Measurements from ENCODE around the gene MED14. TPM values are rescaled to one million over a fixed set of nuclear protein-coding genes. Genes with fewer than 3 reads are reported as not detected.

The MED14 gene
- total and polyA plus RNA-seq, 2 experiments from 2014 or later = 16.0 to 31.9 TPM

GRCh38 chrX:40705658-40706312 lies 29.6 kb downstream of the MED14 start:
- Histone ChIP-seq H3K9me2 (replicated peaks; ENCODE audit: insufficient read depth) (no peaks in the 10 kb centered on the region), H3K36me3 (replicated peaks; ENCODE audit: insufficient read depth, low read depth) (no peaks in the 10 kb centered on the region), H3K9me3 (ENCODE audit: low read depth) (no peaks in the 10 kb centered on the region), H4K20me1 (ENCODE audit: insufficient read depth, poor library complexity, severe bottlenecking) (no peaks in the 10 kb centered on the region), H3K4me2 (no peak overlapping the region), H3K4me3 (no peak overlapping the region), H3K79me2 (no peaks in the 10 kb centered on the region), H3K27me3 (no peaks in the 10 kb centered on the region), H3K4me1 (ENCODE audit: insufficient read depth) (peaks cover 3% of the 10 kb centered on the region), H3K27ac (no peak overlapping the region), H2AFZ (no peak overlapping the region)
- DNase-seq (ENCODE audit: low spot score) = no peak
- TF ChIP-seq EZH2 (IDR thresholded peaks at IDR 0.05; ENCODE audit: borderline replicate concordance) (no peak), EZH2phosphoT487 (IDR thresholded peaks at IDR 0.05; ENCODE audit: low read depth, severe bottlenecking, unreplicated experiment) (no peak), CTCF (IDR thresholded peaks at IDR 0.05; ENCODE audit: poor library complexity) (no peak)
- WGBS (ENCODE audit: low lambda C conversion rate, missing lambda C conversion rate) = 75% methylated on average over 5 of the region's 5 CpGs

GRCh38 chrX:40700640-40701342 lies 34.6 kb downstream of the MED14 start:
- no peak for DNase-seq (ENCODE audit: low spot score)
- H3K36me3 ChIP-seq (replicated peaks; ENCODE audit: insufficient read depth, low read depth) = peaks cover 5% of the 10 kb centered on the region
- H3K4me1 ChIP-seq (ENCODE audit: insufficient read depth) = no peaks in the 10 kb centered on the region
- no peak for TF ChIP-seq EZH2phosphoT487 (IDR thresholded peaks at IDR 0.05; ENCODE audit: low read depth, severe bottlenecking, unreplicated experiment)
- no peak for TF ChIP-seq EZH2 (IDR thresholded peaks at IDR 0.05; ENCODE audit: borderline replicate concordance)
- TF ChIP-seq CTCF (IDR thresholded peaks at IDR 0.05; ENCODE audit: poor library complexity) = no peak
- no peak overlapping the region for H3K4me2 ChIP-seq
- no peaks in the 10 kb centered on the region for H3K27me3 ChIP-seq
- no peaks in the 10 kb centered on the region for H3K9me2 ChIP-seq (replicated peaks; ENCODE audit: insufficient read depth)
- no peaks in the 10 kb centered on the region for H3K79me2 ChIP-seq
- H3K27ac ChIP-seq = no peak overlapping the region
- WGBS (ENCODE audit: low lambda C conversion rate, missing lambda C conversion rate) = 82% methylated on average over 4 of the region's 4 CpGs
- no peaks in the 10 kb centered on the region for H4K20me1 ChIP-seq (ENCODE audit: insufficient read depth, poor library complexity, severe bottlenecking)
- no peak overlapping the region for H3K4me3 ChIP-seq
- H2AFZ ChIP-seq = no peak overlapping the region
- H3K9me3 ChIP-seq (ENCODE audit: low read depth) = no peaks in the 10 kb centered on the region

GRCh38 chrX:40698851-40699250 lies 36.5 kb downstream of the MED14 start:
- no peak for TF ChIP-seq CTCF (IDR thresholded peaks at IDR 0.05; ENCODE audit: poor library complexity)
- no peak for TF ChIP-seq EZH2 (IDR thresholded peaks at IDR 0.05; ENCODE audit: borderline replicate concordance)
- TF ChIP-seq EZH2phosphoT487 (IDR thresholded peaks at IDR 0.05; ENCODE audit: low read depth, severe bottlenecking, unreplicated experiment) = no peak

More at GRCh38 chrX:40698851-40699250, 36.5 kb downstream of the MED14 start:
- no peak overlapping the region for H3K27ac ChIP-seq
- no peak overlapping the region for H3K4me3 ChIP-seq
- WGBS (ENCODE audit: low lambda C conversion rate, missing lambda C conversion rate) = 76% methylated on average over 1 of the region's 1 CpG
- peaks cover 5% of the 10 kb centered on the region for H3K36me3 ChIP-seq (replicated peaks; ENCODE audit: insufficient read depth, low read depth)
- H3K27me3 ChIP-seq = no peaks in the 10 kb centered on the region
- no peaks in the 10 kb centered on the region for H3K79me2 ChIP-seq
- no peak overlapping the region for H2AFZ ChIP-seq
- no peak overlapping the region for H3K4me2 ChIP-seq
- H3K9me2 ChIP-seq (replicated peaks; ENCODE audit: insufficient read depth) = no peaks in the 10 kb centered on the region
- H3K9me3 ChIP-seq (ENCODE audit: low read depth) = no peaks in the 10 kb centered on the region
- DNase-seq (ENCODE audit: low spot score) = no peak
- H4K20me1 ChIP-seq (ENCODE audit: insufficient read depth, poor library complexity, severe bottlenecking) = no peaks in the 10 kb centered on the region
- no peaks in the 10 kb centered on the region for H3K4me1 ChIP-seq (ENCODE audit: insufficient read depth)
